Measurements from ENCODE around the gene AADACL3. TPM values are rescaled to one million over a fixed set of nuclear protein-coding genes. Genes with fewer than 3 reads are reported as not detected.
"Not testable (repeated sequence)": the region's sequence is repeated elsewhere in the genome, so short reads cannot be mapped to it uniquely, and the experiment has no call there.

Gene AADACL3
- total RNA-seq, 1 experiment from 2014 or later, result not detected

- DNase-seq (ENCODE audit: low spot score), result no peak
Measured at GRCh38 chr1:12714710-12715475, 1.0 kb upstream of the AADACL3 start.

GRCh38 chr1:12717301-12717838 is 1.5 kb downstream of the AADACL3 start:
- DNase-seq (ENCODE audit: low spot score), result no peak

- DNase-seq (ENCODE audit: low spot score), result no peak
Measured at GRCh38 chr1:12722626-12723025, 6.7 kb downstream of the AADACL3 start.

GRCh38 chr1:12728391-12728790 is 12.5 kb downstream of the AADACL3 start:
- DNase-seq (ENCODE audit: low spot score), result no peak

GRCh38 chr1:12730156-12730555 is 14.2 kb downstream of the AADACL3 start:
- no peak for DNase-seq (ENCODE audit: low spot score)

GRCh38 chr1:12731084-12731483 is 15.2 kb downstream of the AADACL3 start:
- DNase-seq (ENCODE audit: low spot score), result not testable (repeated sequence)

GRCh38 chr1:12734651-12735050 is 18.7 kb downstream of the AADACL3 start:
- no peak for DNase-seq (ENCODE audit: low spot score)

GRCh38 chr1:12738934-12739333 is 23.0 kb downstream of the AADACL3 start:
- no peak for DNase-seq (ENCODE audit: low spot score)

- DNase-seq (ENCODE audit: low spot score), result no peak
Measured at GRCh38 chr1:12739613-12740012, 23.7 kb downstream of the AADACL3 start.

GRCh38 chr1:12741946-12742345 is 26.0 kb downstream of the AADACL3 start:
- DNase-seq (ENCODE audit: low spot score), result no peak

GRCh38 chr1:12745126-12745991 is 29.4 kb downstream of the AADACL3 start:
- DNase-seq (ENCODE audit: low spot score), result no peak

GRCh38 chr1:12745992-12746323 is 30.0 kb downstream of the AADACL3 start, which contains the start of gene CFAP107:
Gene CFAP107, plus strand, starts transcription at chr1:12746200. Its CDS starts 231 bp downstream, at chr1:12746431.
- no peak for DNase-seq (ENCODE audit: low spot score)

- DNase-seq (ENCODE audit: low spot score), result no peak
Measured at GRCh38 chr1:12748778-12749355, 33.0 kb downstream of the AADACL3 start.

GRCh38 chr1:12754738-12755137 is 38.8 kb downstream of the AADACL3 start:
- no peak for DNase-seq (ENCODE audit: low spot score)

- no peak for DNase-seq (ENCODE audit: low spot score)
Measured at GRCh38 chr1:12756273-12756672, 40.4 kb downstream of the AADACL3 start.

- no peak for DNase-seq (ENCODE audit: low spot score)
Measured at GRCh38 chr1:12756768-12757413, 41.0 kb downstream of the AADACL3 start.

GRCh38 chr1:12757836-12758235 is 41.9 kb downstream of the AADACL3 start:
- DNase-seq (ENCODE audit: low spot score), result no peak

- DNase-seq (ENCODE audit: low spot score), result no peak
Measured at GRCh38 chr1:12760256-12760795, 44.4 kb downstream of the AADACL3 start.

GRCh38 chr1:12761781-12762180 is 45.9 kb downstream of the AADACL3 start:
- no peak for DNase-seq (ENCODE audit: low spot score)

GRCh38 chr1:12762766-12763165 is 46.9 kb downstream of the AADACL3 start:
- no peak for DNase-seq (ENCODE audit: low spot score)

- DNase-seq (ENCODE audit: low spot score), result no peak
Measured at GRCh38 chr1:12763479-12763878, 47.6 kb downstream of the AADACL3 start.
